Mammary epithelial cell (primary cell): ENCODE results near the gene IFI27L1.
"Not testable (repeated sequence)": the region's sequence is repeated elsewhere in the genome, so short reads cannot be mapped to it uniquely, and the experiment has no call there.

Experiments used
- CTCF ChIP-seq, 2 donors: IDR thresholded peaks in 1 of 2; conservative IDR thresholded peaks in 1 of 2; 2 replicates each; pipeline ENCODE4 v1.5.1; 2011 to 2012; ENCODE audit warnings: inconsistent platforms in 2 of 2, low read length in 2 of 2, mild to moderate bottlenecking in 2 of 2, control low read depth in 1 of 2, low read depth in 1 of 2; ENCODE audit not compliant: insufficient read depth in 1 of 2; ENCODE audit errors: extremely low read depth in 1 of 2
- EZH2 ChIP-seq: IDR thresholded peaks from 2 replicates; pipeline ENCODE4 v1.6.1; 2012; ENCODE audit warnings: low read length, inconsistent platforms, borderline replicate concordance

- not testable (repeated sequence) for TF ChIP-seq CTCF (conservative IDR thresholded peaks at IDR 0.05 in 1 of 2, IDR thresholded peaks at IDR 0.05 in 1 of 2; ENCODE audit: extremely low read depth in 1 of 2, insufficient read depth in 1 of 2, low read depth in 1 of 2, low read length in 2 of 2); EZH2
These were observed 9.0 kb upstream of the IFI27L1 start for GRCh38 chr14:94072076-94072475.
